GM23338 (cell line): Measurements from ENCODE around the gene UTS2R. TPM values are rescaled to one million over a fixed set of nuclear protein-coding genes. Genes with fewer than 3 reads are reported as not detected.

Source experiments
- ATAC-seq: fragments of 200-7000 bp; cut with Tn5 transposase; 3 replicates; pipeline ENCODE4 v1.9.1; 2020
- DNase-seq: peaks from one replicate; pipeline ENCODE4 v3.0.0-alpha.2; 2015; ENCODE audit warnings: low spot score
- H2AFZ ChIP-seq: fragments of 200-600 bp; sonication (generic); 2 replicates; pipeline ENCODE4 v1.8.0; 2016; ENCODE audit warnings: antibody characterized with exemption, mild to moderate bottlenecking, moderate library complexity
- H3F3A ChIP-seq: fragments of 200-600 bp; sonication (generic); replicated peaks from 2 replicates; pipeline ENCODE4 v1.8.0; 2017; ENCODE audit warnings: antibody characterized with exemption, mixed run types, low read depth
- H3K27ac ChIP-seq: fragments of 200-600 bp; sonication (generic); 2 replicates; pipeline ENCODE4 v1.6.1; 2016; ENCODE audit warnings: low read depth
- H3K27me3 ChIP-seq: fragments of 200-600 bp; sonication (generic); 2 replicates; pipeline ENCODE4 v1.8.0; 2016; ENCODE audit warnings: mild to moderate bottlenecking, mixed run types, moderate library complexity; ENCODE audit not compliant: insufficient read depth
- H3K36me3 ChIP-seq: fragments of 200-600 bp; sonication (generic); 2 replicates; pipeline ENCODE4 v1.8.0; 2016; ENCODE audit warnings: mild to moderate bottlenecking; ENCODE audit not compliant: insufficient read depth
- H3K4me1 ChIP-seq: fragments of 200-600 bp; sonication (generic); 2 replicates; pipeline ENCODE4 v1.8.0; 2016; ENCODE audit warnings: mild to moderate bottlenecking, moderate library complexity; ENCODE audit not compliant: insufficient read depth
- H3K4me2 ChIP-seq: fragments of 200-600 bp; sonication (generic); 2 replicates; pipeline ENCODE4 v1.7.1; 2017; ENCODE audit warnings: mixed run types
- H3K4me3 ChIP-seq: fragments of 200-600 bp; sonication (generic); 2 replicates; pipeline ENCODE4 v1.6.1; 2016; ENCODE audit warnings: mixed run types
- H3K79me2 ChIP-seq: fragments of 200-600 bp; sonication (generic); replicated peaks from 2 replicates; pipeline ENCODE4 v1.8.0; 2017; ENCODE audit warnings: mild to moderate bottlenecking; ENCODE audit not compliant: insufficient read depth
- H3K9me2 ChIP-seq: fragments of 200-600 bp; sonication (generic); 2 replicates; pipeline ENCODE4 v1.8.0; 2017; ENCODE audit not compliant: insufficient read depth
- H4K20me1 ChIP-seq: fragments of 200-600 bp; sonication (generic); replicated peaks from 2 replicates; pipeline ENCODE4 v1.8.0; 2017; ENCODE audit warnings: mild to moderate bottlenecking; ENCODE audit not compliant: insufficient read depth
- H3K27ac Mint-ChIP-seq: 2 replicates; pipeline ENCODE4 v1.8.0; 2020; ENCODE audit warnings: inconsistent platforms, mild to moderate bottlenecking, moderate library complexity, mixed read lengths
- H3K27me3 Mint-ChIP-seq: 3 replicates; pipeline ENCODE4 v1.8.0; 2022; ENCODE audit warnings: low read depth, mild to moderate bottlenecking, moderate library complexity, mixed read lengths, inconsistent platforms; ENCODE audit not compliant: insufficient read depth, poor library complexity
- H3K36me3 Mint-ChIP-seq: 3 replicates; pipeline ENCODE4 v1.8.0; 2021; ENCODE audit warnings: low read depth, mild to moderate bottlenecking, inconsistent platforms, moderate library complexity, mixed read lengths
- H3K4me1 Mint-ChIP-seq: 3 replicates; pipeline ENCODE4 v1.8.0; 2020; ENCODE audit warnings: mild to moderate bottlenecking, inconsistent platforms, mixed read lengths
- H3K4me3 Mint-ChIP-seq: 3 replicates; pipeline ENCODE4 v1.8.0; 2021; ENCODE audit warnings: moderate library complexity, mild to moderate bottlenecking, inconsistent platforms, mixed read lengths
- H3K9me3 Mint-ChIP-seq: 3 replicates; pipeline ENCODE4 v1.8.0; 2020; ENCODE audit warnings: moderate library complexity, mild to moderate bottlenecking, inconsistent platforms, mixed read lengths
- CTCF ChIP-seq, 2 experiments: fragments of 200-600 bp in 1 of 2; sonication (generic) in 1 of 2; conservative IDR thresholded peaks; 2 replicates each; pipeline versions ENCODE4 v1.5.1 to v1.6.1; 2016 to 2017; ENCODE audit warnings: antibody characterized with exemption in 2 of 2, low read depth in 2 of 2, mild to moderate bottlenecking in 2 of 2, moderate library complexity in 1 of 2
- ETS1 ChIP-seq: IDR thresholded peaks from 2 replicates; pipeline ENCODE4 v1.6.1; 2016; ENCODE audit warnings: antibody characterized with exemption
- EZH2 ChIP-seq: fragments of 200-600 bp; sonication (generic); IDR thresholded peaks from one replicate; pipeline ENCODE4 v1.8.0; 2017; ENCODE audit warnings: antibody characterized with exemption, mild to moderate bottlenecking, low read depth; ENCODE audit not compliant: unreplicated experiment
- EZH2phosphoT487 ChIP-seq: fragments of 200-600 bp; sonication (generic); IDR thresholded peaks from one replicate; pipeline ENCODE4 v1.8.1; 2018; ENCODE audit warnings: antibody characterized with exemption; ENCODE audit not compliant: unreplicated experiment
- JUNB ChIP-seq: IDR thresholded peaks from one replicate; pipeline ENCODE4 v1.6.1; 2016; ENCODE audit warnings: antibody characterized with exemption; ENCODE audit not compliant: unreplicated experiment
- NANOG ChIP-seq: IDR thresholded peaks from 2 replicates; pipeline ENCODE4 v1.6.1; 2016; ENCODE audit warnings: antibody characterized with exemption, borderline replicate concordance
- POLR2AphosphoS5 ChIP-seq: IDR thresholded peaks from 2 replicates; pipeline ENCODE4 v1.6.1; 2016; ENCODE audit warnings: antibody characterized with exemption, low read depth
- REST ChIP-seq: IDR thresholded peaks from one replicate; pipeline ENCODE4 v1.6.1; 2018; ENCODE audit warnings: antibody characterized with exemption; ENCODE audit not compliant: unreplicated experiment
- STAT1 ChIP-seq: IDR thresholded peaks from one replicate; pipeline ENCODE4 v1.6.1; 2016; ENCODE audit warnings: antibody characterized with exemption; ENCODE audit not compliant: unreplicated experiment
- ZNF331 ChIP-seq: fragments of 250-450 bp; sonication (Bioruptor Pico); IDR thresholded peaks from 2 replicates; pipeline ENCODE4 v1.5.0; 2020; ENCODE audit warnings: low read depth, mild to moderate bottlenecking, moderate library complexity
- ZNF462 ChIP-seq: fragments of 250-450 bp; sonication (Bioruptor Pico); IDR thresholded peaks from 2 replicates; pipeline ENCODE4 v1.5.0; 2020; ENCODE audit warnings: mild to moderate bottlenecking, moderate library complexity
- polyA plus RNA-seq: library from polyadenylated mRNA; unstranded; fragments of >200 nt; fragmentation: Nextera tagmentation; extraction: Ambion mirVana; gene quantifications from 2 replicates; pipeline ENCODE4 v1.2.1, GENCODE V29; 2016
- total RNA-seq: library from RNA; depleted of rRNA; stranded (reverse); fragments of >200 nt; shearing (Covaris generic); gene quantifications from 2 replicates; pipeline ENCODE4 v1.2.3, GENCODE V29; 2014

The UTS2R gene
- total and polyA plus RNA-seq, 2 experiments from 2014 or later: 0.49 TPM; not detected in 1

- no peak for TF ChIP-seq CTCF (conservative IDR thresholded peaks at IDR 0.05; ENCODE audit: low read depth in 2 of 2)
- no peak for TF ChIP-seq ETS1
- TF ChIP-seq STAT1: no peak
- TF ChIP-seq POLR2AphosphoS5: no peak
- no peak for TF ChIP-seq EZH2phosphoT487
Measured at GRCh38 chr17:82402865-82403264, 31.3 kb downstream of the UTS2R start (continued).

GRCh38 chr17:82403662-82404660, 32.4 kb downstream of the UTS2R start:
- Histone ChIP-seq H3K36me3 (no peaks in the 10 kb centered on the region), H3K4me2 (no peak overlapping the region), H3K79me2 (no peaks in the 10 kb centered on the region), H3K4me1 (no peaks in the 10 kb centered on the region), H3K27ac (no peak overlapping the region), H4K20me1 (no peaks in the 10 kb centered on the region; the same call in 1 of the 2 replicates), H3F3A (0 out of 2 replicates have a peak, but pooled peaks cover 2% of the 10 kb centered on the region), H3K9me2 (no peaks in the 10 kb centered on the region), H3K4me3 (no peak overlapping the region), H2AFZ (no peak overlapping the region), H3K27me3 (no peaks in the 10 kb centered on the region)
- Mint-ChIP-seq H3K4me1 (no peaks in the 10 kb centered on the region; the same call in 2 of the 3 replicates), H3K27me3 (peaks cover 2% of the 10 kb centered on the region), H3K9me3 (no peaks in the 10 kb centered on the region), H3K4me3 (no peak overlapping the region), H3K36me3 (peaks cover 7% of the 10 kb centered on the region), H3K27ac (no peak overlapping the region)
- ATAC-seq (no peak), DNase-seq (no peak)
- no peak for TF ChIP-seq EZH2
- TF ChIP-seq NANOG: no peak
- TF ChIP-seq JUNB: no peak
- TF ChIP-seq REST: no peak
- TF ChIP-seq ZNF331: no peak
- no peak for TF ChIP-seq POLR2AphosphoS5
- no peak for TF ChIP-seq ZNF462
